ENCODE data around the gene MGAT2. TPM values are rescaled to one million over a fixed set of nuclear protein-coding genes. Genes with fewer than 3 reads are reported as not detected.

Gene MGAT2
- 10 to 100 TPM; 24.0 to 45.9 TPM for total RNA-seq

DNA sequence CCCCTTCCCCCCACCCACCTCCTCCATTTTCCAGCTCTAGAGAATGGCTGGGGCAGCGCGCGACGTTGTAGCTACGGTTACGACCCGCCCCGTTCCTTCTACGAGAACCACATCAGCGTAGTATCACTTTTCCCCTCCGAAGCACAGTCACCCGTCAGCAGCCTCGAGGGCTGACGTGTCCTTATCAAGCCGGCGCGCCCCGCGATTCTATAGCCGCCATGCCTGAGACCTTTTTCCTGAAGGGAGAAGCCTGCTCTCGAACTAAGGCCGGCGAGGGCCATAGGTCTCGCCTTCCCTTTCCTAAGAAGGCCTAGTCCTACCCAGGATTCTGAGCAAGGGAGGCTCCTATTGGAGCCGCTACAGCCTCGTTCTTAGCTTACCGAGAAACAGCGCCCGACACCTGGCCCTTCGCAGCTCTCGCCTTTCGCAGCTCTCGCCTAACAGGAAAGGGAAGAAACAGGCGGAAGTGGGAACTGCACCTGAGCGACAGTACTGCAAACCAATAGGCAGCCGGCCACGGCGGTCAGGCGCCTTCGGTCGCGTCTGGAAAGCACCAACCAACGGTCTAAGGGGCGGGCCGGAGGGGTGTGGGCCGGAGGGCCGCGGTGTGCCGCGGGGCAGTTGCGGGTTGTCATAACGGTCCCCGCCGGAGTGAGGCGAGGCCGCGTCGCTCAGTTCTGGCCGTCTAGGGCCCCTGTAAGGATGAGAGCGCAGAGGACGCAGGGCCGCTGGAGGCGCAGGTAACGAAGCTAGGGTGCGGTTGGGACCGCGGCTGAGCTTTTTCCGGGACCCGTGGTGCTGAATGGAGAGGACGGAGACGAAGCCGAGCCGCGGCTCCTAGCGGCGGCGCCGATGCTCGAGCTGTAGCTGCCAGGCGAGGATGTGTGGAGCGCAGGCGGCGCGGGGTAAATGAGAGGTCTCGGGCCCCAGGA lies at the start of gene MGAT2, which contains the start of gene RPL36AL:
TSS of gene MGAT2 (plus strand) at position 618 of the 932 bp plus-strand sequence. CDS start 470 bp downstream, outside the sequence.
TSS of gene RPL36AL (minus strand) at position 445 of the 932 bp plus-strand sequence. CDS start 1,522 bp downstream, outside the sequence.
- peak within 1 kb of the TSS; percentile 95 for H3K4me3 ChIP-seq
- H3K27me3 ChIP-seq (replicated peaks; ENCODE audit: insufficient read depth) = no peaks in the 10 kb centered on the region
- DNase-seq (ENCODE audit: low spot score) (peak; percentile 87), ATAC-seq (ENCODE audit: insufficient number of reproducible peaks, low FRiP score, low read depth) (peak; percentile 94)
- H3K4me1 ChIP-seq (ENCODE audit: control insufficient read depth in 1 of 2, low read depth in 2 of 2) = peaks cover 31 to 50% of the 10 kb centered on the region in 2 donors
- no peaks in the 10 kb centered on the region for H3K9me3 ChIP-seq
- peaks cover 4% of the 10 kb centered on the region for H3K36me3 ChIP-seq
- peak within 1 kb of the TSS; percentile 96 to 98 for H3K27ac ChIP-seq
- TF ChIP-seq, protein P1, sequence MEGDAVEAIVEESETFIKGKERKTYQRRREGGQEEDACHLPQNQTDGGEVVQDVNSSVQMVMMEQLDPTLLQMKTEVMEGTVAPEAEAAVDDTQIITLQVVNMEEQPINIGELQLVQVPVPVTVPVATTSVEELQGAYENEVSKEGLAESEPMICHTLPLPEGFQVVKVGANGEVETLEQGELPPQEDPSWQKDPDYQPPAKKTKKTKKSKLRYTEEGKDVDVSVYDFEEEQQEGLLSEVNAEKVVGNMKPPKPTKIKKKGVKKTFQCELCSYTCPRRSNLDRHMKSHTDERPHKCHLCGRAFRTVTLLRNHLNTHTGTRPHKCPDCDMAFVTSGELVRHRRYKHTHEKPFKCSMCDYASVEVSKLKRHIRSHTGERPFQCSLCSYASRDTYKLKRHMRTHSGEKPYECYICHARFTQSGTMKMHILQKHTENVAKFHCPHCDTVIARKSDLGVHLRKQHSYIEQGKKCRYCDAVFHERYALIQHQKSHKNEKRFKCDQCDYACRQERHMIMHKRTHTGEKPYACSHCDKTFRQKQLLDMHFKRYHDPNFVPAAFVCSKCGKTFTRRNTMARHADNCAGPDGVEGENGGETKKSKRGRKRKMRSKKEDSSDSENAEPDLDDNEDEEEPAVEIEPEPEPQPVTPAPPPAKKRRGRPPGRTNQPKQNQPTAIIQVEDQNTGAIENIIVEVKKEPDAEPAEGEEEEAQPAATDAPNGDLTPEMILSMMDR (IDR thresholded peaks at IDR 0.05) = peak; percentile 33

DNA sequence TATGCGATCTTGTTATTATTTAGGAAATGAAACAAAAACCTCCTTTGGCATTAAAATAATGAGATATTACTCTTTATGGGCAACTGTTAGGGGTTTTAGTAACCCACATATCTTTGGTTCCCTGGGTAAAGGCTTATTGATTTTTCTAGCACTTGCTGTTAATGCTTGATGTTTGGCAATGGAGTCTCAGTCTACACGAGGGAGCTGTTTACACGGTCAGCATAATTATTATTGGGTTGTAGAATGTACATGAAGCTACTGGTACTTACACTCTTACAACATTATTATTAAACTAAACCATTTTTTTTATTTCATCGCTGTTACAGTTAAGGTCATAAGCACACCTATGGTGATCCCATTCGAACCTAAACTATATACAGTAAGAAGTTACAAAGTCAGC lies 46.6 kb upstream of the MGAT2 start:
- DNase-seq (ENCODE audit: low spot score) = no peak
- no peak overlapping the region for H3K27ac ChIP-seq
- H3K27me3 ChIP-seq (replicated peaks; ENCODE audit: insufficient read depth) = no peaks in the 10 kb centered on the region
- H3K4me3 ChIP-seq = no peak overlapping the region
- H3K36me3 ChIP-seq = peaks cover 11% of the 10 kb centered on the region
- H3K4me1 ChIP-seq (ENCODE audit: control insufficient read depth in 1 of 2, low read depth in 2 of 2) = no peaks in the 10 kb centered on the region
- H3K9me3 ChIP-seq = no peaks in the 10 kb centered on the region
- TF ChIP-seq, protein P1 (IDR thresholded peaks at IDR 0.05) = no peak
- ATAC-seq (ENCODE audit: insufficient number of reproducible peaks, low FRiP score, low read depth) = no peak

DNA sequence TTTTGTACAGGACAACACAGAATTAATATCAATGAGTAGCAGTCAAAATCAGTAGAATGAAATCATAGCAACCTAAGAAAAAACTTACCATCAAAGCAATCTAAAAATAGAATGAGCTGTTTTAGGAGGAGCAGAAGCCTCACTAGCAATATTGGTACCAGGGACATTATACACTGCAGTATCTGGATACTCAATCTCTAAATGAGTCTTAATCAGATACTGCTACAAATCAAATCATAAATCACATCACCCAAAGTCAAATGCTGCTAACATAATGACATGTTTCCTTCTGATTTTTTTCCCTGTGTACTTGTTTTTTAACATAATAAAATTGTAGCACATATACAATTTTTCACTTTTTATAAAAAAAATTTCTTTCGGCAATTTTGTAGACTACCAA lies 42.5 kb upstream of the MGAT2 start:
- Histone ChIP-seq H3K9me3 (no peaks in the 10 kb centered on the region), H3K4me3 (no peak overlapping the region), H3K27me3 (replicated peaks; ENCODE audit: insufficient read depth) (no peaks in the 10 kb centered on the region), H3K4me1 (ENCODE audit: control insufficient read depth in 1 of 2, low read depth in 2 of 2) (peaks cover 4 to 6% of the 10 kb centered on the region in 2 donors), H3K36me3 (peaks cover 16% of the 10 kb centered on the region), H3K27ac (no peak overlapping the region)
- no peak for DNase-seq (ENCODE audit: low spot score)
- TF ChIP-seq, protein P1 (IDR thresholded peaks at IDR 0.05) = no peak
- no peak for ATAC-seq (ENCODE audit: insufficient number of reproducible peaks, low FRiP score, low read depth)

DNA sequence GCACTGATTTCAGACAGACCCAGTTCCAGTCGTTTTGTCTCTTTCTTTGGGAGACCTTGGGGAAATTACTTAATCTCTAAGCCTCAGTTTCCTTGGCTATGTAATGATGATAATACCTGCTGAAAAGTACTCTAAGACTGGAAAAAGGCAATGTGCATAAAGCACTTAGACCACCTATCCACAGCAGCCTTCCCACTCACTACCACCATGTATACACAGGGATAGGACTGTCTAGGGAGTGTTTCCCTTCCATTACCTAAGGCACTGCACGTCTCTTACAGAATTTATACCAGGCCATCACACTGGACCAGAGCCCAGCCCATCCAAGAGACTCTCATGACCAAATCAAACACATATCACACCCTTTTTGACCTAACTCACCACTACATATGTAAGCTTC lies 40.8 kb upstream of the MGAT2 start:
- ATAC-seq (ENCODE audit: insufficient number of reproducible peaks, low FRiP score, low read depth) (no peak), DNase-seq (ENCODE audit: low spot score) (no peak)
- Histone ChIP-seq H3K27ac (no peak overlapping the region), H3K4me1 (ENCODE audit: control insufficient read depth in 1 of 2, low read depth in 2 of 2) (peaks cover 16 to 21% of the 10 kb centered on the region in 2 donors), H3K36me3 (peaks cover 18% of the 10 kb centered on the region), H3K9me3 (no peaks in the 10 kb centered on the region), H3K27me3 (replicated peaks; ENCODE audit: insufficient read depth) (no peaks in the 10 kb centered on the region), H3K4me3 (no peak overlapping the region)
- TF ChIP-seq, protein P1 (IDR thresholded peaks at IDR 0.05) = no peak
